ENCODE data around the gene FBXO4. TPM values are rescaled to one million over a fixed set of nuclear protein-coding genes. Genes with fewer than 3 reads are reported as not detected.

Gene FBXO4
- total RNA-seq, 2 donors from 2014 or later: 16.2 TPM

- Histone ChIP-seq H3K27me3 (replicated peaks; ENCODE audit: insufficient read depth) (no peaks in the 10 kb centered on the region), H3K27ac (no peak overlapping the region), H3K4me1 (ENCODE audit: control insufficient read depth in 1 of 2, low read depth in 2 of 2) (no peaks in the 10 kb centered on the region), H3K36me3 (no peaks in the 10 kb centered on the region), H3K9me3 (peaks cover 5% of the 10 kb centered on the region), H3K4me3 (no peak overlapping the region)
- no peak for TF ChIP-seq CTCF (IDR thresholded peaks at IDR 0.05)
- DNase-seq (ENCODE audit: low spot score): no peak
- ATAC-seq (ENCODE audit: insufficient number of reproducible peaks, low FRiP score, low read depth): no peak
Observed at GRCh38 chr5:41966401-41967105, 41.5 kb downstream of the FBXO4 start.

GRCh38 chr5:41967401-41967800, 42.3 kb downstream of the FBXO4 start:
- Histone ChIP-seq H3K27me3 (replicated peaks; ENCODE audit: insufficient read depth) (no peaks in the 10 kb centered on the region), H3K9me3 (peaks cover 5% of the 10 kb centered on the region), H3K4me3 (no peak overlapping the region), H3K27ac (no peak overlapping the region), H3K4me1 (ENCODE audit: control insufficient read depth in 1 of 2, low read depth in 2 of 2) (no peaks in the 10 kb centered on the region), H3K36me3 (no peaks in the 10 kb centered on the region)
- no peak for ATAC-seq (ENCODE audit: insufficient number of reproducible peaks, low FRiP score, low read depth)
- no peak for TF ChIP-seq CTCF (IDR thresholded peaks at IDR 0.05)
- DNase-seq (ENCODE audit: low spot score): no peak

GRCh38 chr5:41968153-41968723, 43.2 kb downstream of the FBXO4 start:
- TF ChIP-seq CTCF (IDR thresholded peaks at IDR 0.05): no peak
- H3K27ac ChIP-seq: no peak overlapping the region
- H3K27me3 ChIP-seq (replicated peaks; ENCODE audit: insufficient read depth): no peaks in the 10 kb centered on the region
- no peaks in the 10 kb centered on the region for H3K36me3 ChIP-seq
- no peak overlapping the region for H3K4me3 ChIP-seq
- ATAC-seq (ENCODE audit: insufficient number of reproducible peaks, low FRiP score, low read depth) (no peak), DNase-seq (ENCODE audit: low spot score) (no peak)
- H3K9me3 ChIP-seq: peaks cover 5% of the 10 kb centered on the region
- H3K4me1 ChIP-seq (ENCODE audit: control insufficient read depth in 1 of 2, low read depth in 2 of 2): no peaks in the 10 kb centered on the region

GRCh38 chr5:41973087-41973486, 48.0 kb downstream of the FBXO4 start:
- no peak for ATAC-seq (ENCODE audit: insufficient number of reproducible peaks, low FRiP score, low read depth)
- Histone ChIP-seq H3K27me3 (replicated peaks; ENCODE audit: insufficient read depth) (no peaks in the 10 kb centered on the region), H3K4me3 (no peak overlapping the region), H3K9me3 (peaks cover 3% of the 10 kb centered on the region), H3K4me1 (ENCODE audit: control insufficient read depth in 1 of 2, low read depth in 2 of 2) (no peaks in the 10 kb centered on the region), H3K27ac (no peak overlapping the region), H3K36me3 (no peaks in the 10 kb centered on the region)
- TF ChIP-seq CTCF (IDR thresholded peaks at IDR 0.05): no peak
- DNase-seq (ENCODE audit: low spot score): no peak

GRCh38 chr5:41973887-41974286, 48.8 kb downstream of the FBXO4 start:
- Histone ChIP-seq H3K27ac (no peak overlapping the region), H3K4me3 (no peak overlapping the region), H3K27me3 (replicated peaks; ENCODE audit: insufficient read depth) (no peaks in the 10 kb centered on the region), H3K4me1 (ENCODE audit: control insufficient read depth in 1 of 2, low read depth in 2 of 2) (peaks cover 3% of the 10 kb centered on the region in 2 donors), H3K9me3 (peaks cover 3% of the 10 kb centered on the region), H3K36me3 (no peaks in the 10 kb centered on the region)
- no peak for TF ChIP-seq CTCF (IDR thresholded peaks at IDR 0.05)
- ATAC-seq (ENCODE audit: insufficient number of reproducible peaks, low FRiP score, low read depth) (no peak), DNase-seq (ENCODE audit: low spot score) (no peak)

Data from thoracic aorta (tissue), 2 donors.